H9 (cell line): ENCODE data around the gene CDKN2AIPNL. TPM values are rescaled to one million over a fixed set of nuclear protein-coding genes. Genes with fewer than 3 reads are reported as not detected.
"Not testable (repeated sequence)": the region's sequence is repeated elsewhere in the genome, so short reads cannot be mapped to it uniquely, and the experiment has no call there.

Source experiments
- DNase-seq: peaks from one replicate; pipeline ENCODE4 v3.0.0-alpha.2; 2017
- H2AFZ ChIP-seq: one replicate; pipeline ENCODE4 v1.6.1; 2013; ENCODE audit warnings: mild to moderate bottlenecking, low read length, control low read depth, moderate library complexity
- H2AK5ac ChIP-seq: 2 replicates; pipeline ENCODE4 v1.6.1; 2013; ENCODE audit warnings: low read length, control low read depth, mixed read lengths; ENCODE audit not compliant: insufficient read length
- H2BK120ac ChIP-seq: one replicate; pipeline ENCODE4 v1.6.1; 2013; ENCODE audit warnings: low read depth, mild to moderate bottlenecking, low read length, control low read depth, inconsistent platforms; ENCODE audit not compliant: poor library complexity, severe bottlenecking
- H2BK12ac ChIP-seq: 2 replicates; pipeline ENCODE4 v1.6.1; 2013; ENCODE audit warnings: low read length, control low read depth, mixed read lengths, low read depth; ENCODE audit not compliant: insufficient read length
- H2BK15ac ChIP-seq: 2 replicates; pipeline ENCODE4 v1.6.1; 2013; ENCODE audit warnings: low read depth, low read length, control low read depth
- H2BK20ac ChIP-seq: one replicate; pipeline ENCODE4 v1.6.1; 2013; ENCODE audit warnings: low read depth, mild to moderate bottlenecking, low read length, control low read depth, inconsistent platforms; ENCODE audit not compliant: poor library complexity, severe bottlenecking
- H2BK5ac ChIP-seq: 2 replicates; pipeline ENCODE4 v1.6.1; 2013; ENCODE audit warnings: low read length, control low read depth, mixed read lengths; ENCODE audit not compliant: insufficient read length
- H3K14ac ChIP-seq: 2 replicates; pipeline ENCODE4 v1.6.1; 2013; ENCODE audit warnings: low read length, control low read depth; ENCODE audit not compliant: insufficient read depth
- H3K18ac ChIP-seq: 2 replicates; pipeline ENCODE4 v1.6.1; 2013; ENCODE audit warnings: low read depth, mild to moderate bottlenecking, mixed read lengths, low read length, control low read depth; ENCODE audit not compliant: insufficient read length
- H3K23ac ChIP-seq: 2 replicates; pipeline ENCODE4 v1.6.1; 2013; ENCODE audit warnings: low read length, control low read depth, mixed read lengths, low read depth; ENCODE audit not compliant: insufficient read length
- H3K23me2 ChIP-seq: 2 replicates; pipeline ENCODE4 v1.6.1; 2013; ENCODE audit warnings: low read depth, mild to moderate bottlenecking, mixed read lengths, low read length, control low read depth; ENCODE audit not compliant: insufficient read length, poor library complexity, severe bottlenecking
- H3K27ac ChIP-seq: 2 replicates; pipeline ENCODE4 v1.5.1; 2013; ENCODE audit warnings: low read length, control low read depth, mixed read lengths, low read depth; ENCODE audit not compliant: insufficient read length
- H3K27me3 ChIP-seq: 2 replicates; pipeline ENCODE4 v1.6.1; 2013; ENCODE audit warnings: low read length, control low read depth, inconsistent platforms; ENCODE audit not compliant: insufficient read depth
- H3K4ac ChIP-seq: 2 replicates; pipeline ENCODE4 v1.6.1; 2013; ENCODE audit warnings: low read depth, mild to moderate bottlenecking, control low read depth, inconsistent platforms, low read length, moderate library complexity
- H3K4me1 ChIP-seq: 2 replicates; pipeline ENCODE4 v1.6.1; 2013; ENCODE audit warnings: low read length, control low read depth, inconsistent platforms; ENCODE audit not compliant: insufficient read depth
- H3K4me2 ChIP-seq: 2 replicates; pipeline ENCODE4 v1.6.1; 2013; ENCODE audit warnings: low read length, control low read depth, mixed read lengths; ENCODE audit not compliant: insufficient read length, insufficient read depth
- H3K56ac ChIP-seq: 2 replicates; pipeline ENCODE4 v1.6.1; 2013; ENCODE audit warnings: low read depth, mild to moderate bottlenecking, mixed read lengths, low read length, control low read depth; ENCODE audit not compliant: insufficient read length
- H3K79me1 ChIP-seq: 2 replicates; pipeline ENCODE4 v1.6.1; 2013; ENCODE audit warnings: low read depth, mild to moderate bottlenecking, moderate library complexity, low read length, control low read depth, inconsistent platforms; ENCODE audit not compliant: insufficient read depth, poor library complexity, severe bottlenecking
- H3K79me2 ChIP-seq: 2 replicates; pipeline ENCODE4 v1.6.1; 2013; ENCODE audit warnings: low read length, control low read depth, inconsistent platforms; ENCODE audit not compliant: insufficient read depth
- H3K9ac ChIP-seq: 2 replicates; pipeline ENCODE4 v1.6.1; 2013; ENCODE audit warnings: low read length, control low read depth, mixed read lengths; ENCODE audit not compliant: insufficient read length; ENCODE audit errors: extremely low read depth
- H3K9me3 ChIP-seq: one replicate; pipeline ENCODE4 v1.6.1; 2013; ENCODE audit warnings: low read depth, low read length, inconsistent platforms; ENCODE audit not compliant: control insufficient read depth
- H3T11ph ChIP-seq: one replicate; pipeline ENCODE4 v1.6.1; 2013; ENCODE audit warnings: mild to moderate bottlenecking, low read length, control low read depth, inconsistent platforms
- H4K20me1 ChIP-seq: one replicate; pipeline ENCODE4 v1.6.1; 2013; ENCODE audit not compliant: control insufficient read depth, insufficient read length, insufficient read depth
- H4K5ac ChIP-seq: 2 replicates; pipeline ENCODE4 v1.6.1; 2013; ENCODE audit warnings: low read depth, mild to moderate bottlenecking, mixed read lengths, low read length, control low read depth; ENCODE audit not compliant: insufficient read length
- H4K8ac ChIP-seq: replicated peaks from 2 replicates; pipeline ENCODE4 v1.6.1; 2013; ENCODE audit warnings: low read length, control low read depth, mixed read lengths, low read depth; ENCODE audit not compliant: insufficient read length
- H4K91ac ChIP-seq: 2 replicates; pipeline ENCODE4 v1.6.1; 2013; ENCODE audit warnings: low read depth, mild to moderate bottlenecking, moderate library complexity, mixed read lengths, low read length, control low read depth; ENCODE audit not compliant: insufficient read length
- H3K27ac Mint-ChIP-seq, 3 experiments: 2 replicates in 2 of 3; 3 replicates in 1 of 3; pipeline ENCODE4 v1.8.0; 2020 to 2021; ENCODE audit warnings: mixed read lengths in 3 of 3, mild to moderate bottlenecking in 1 of 3, moderate library complexity in 1 of 3
- H3K27me3 Mint-ChIP-seq: 2 replicates; pipeline ENCODE4 v1.8.0; 2021; ENCODE audit warnings: low read depth, mild to moderate bottlenecking, moderate library complexity, mixed read lengths
- H3K36me3 Mint-ChIP-seq, 3 experiments: 2 replicates in 2 of 3; 3 replicates in 1 of 3; pipeline ENCODE4 v1.8.0; 2020 to 2021; ENCODE audit warnings: low read depth in 3 of 3, mixed read lengths in 3 of 3; ENCODE audit not compliant: insufficient read depth in 1 of 3
- H3K4me1 Mint-ChIP-seq, 2 experiments: 2 replicates each; pipeline ENCODE4 v1.8.0; 2020; ENCODE audit warnings: mixed read lengths in 2 of 2
- H3K4me3 Mint-ChIP-seq, 2 experiments: 2 replicates in 1 of 2; 3 replicates in 1 of 2; pipeline ENCODE4 v1.8.0; 2020 to 2021; ENCODE audit warnings: mild to moderate bottlenecking in 2 of 2, mixed read lengths in 2 of 2, moderate library complexity in 1 of 2
- H3K9me3 Mint-ChIP-seq, 2 experiments: 2 replicates in 1 of 2; 3 replicates in 1 of 2; pipeline ENCODE4 v1.8.0; 2020; ENCODE audit warnings: mild to moderate bottlenecking in 2 of 2, mixed read lengths in 2 of 2, moderate library complexity in 1 of 2
- CTCF ChIP-seq: fragments of 200-600 bp; sonication (generic); conservative IDR thresholded peaks from 3 replicates; pipeline ENCODE4 v1.8.0; 2021; ENCODE audit warnings: antibody characterized with exemption, mild to moderate bottlenecking
- WGBS: extraction: QIAGEN DNeasy Blood & Tissue Kit; methylation state at CpG from one replicate; pipeline ENCODE4 v1.1.7; 2013; ENCODE audit warnings: missing lambda C conversion rate, low lambda C conversion rate, mixed read lengths; ENCODE audit not compliant: insufficient read length; ENCODE audit errors: extremely low coverage; 5-methylcytosine and 5-hydroxymethylcytosine counted together
- total RNA-seq: library from RNA; stranded (reverse); gene quantifications from 2 replicates; pipeline ENCODE4 v1.2.1, GENCODE V29; 2021

CDKN2AIPNL gene
- total RNA-seq, 1 experiment from 2014 or later = 60.0 TPM

GRCh38 chr5:134374232-134374631 lies 37.4 kb downstream of the CDKN2AIPNL start:
- Mint-ChIP-seq H3K9me3 (peaks cover 0 to 2% of the 10 kb centered on the region in 2 experiments; a peak in 2 of 5 replicates), H3K27ac (peak overlapping the region in 1 of 3 experiments; percentile 82; a peak in 1 of 7 replicates), H3K36me3 (peaks cover 9 to 49% (median 33%) of the 10 kb centered on the region in 3 experiments), H3K4me1 (peaks cover 14 to 19% of the 10 kb centered on the region in 2 experiments), H3K27me3 (no peaks in the 10 kb centered on the region), H3K4me3 (no peak overlapping the region)
- no peak overlapping the region for H2BK15ac ChIP-seq
- H3K4ac ChIP-seq = no peak overlapping the region
- H2BK20ac ChIP-seq = no peak overlapping the region
- no peak overlapping the region for H3K14ac ChIP-seq
- H2AK5ac ChIP-seq = no peak overlapping the region
- no peak overlapping the region for H4K91ac ChIP-seq
- H3K9me3 ChIP-seq = no peaks in the 10 kb centered on the region
- no peak overlapping the region for H2BK5ac ChIP-seq
- no peak overlapping the region for H3T11ph ChIP-seq
- peaks cover 3% of the 10 kb centered on the region for H3K23me2 ChIP-seq
- WGBS = no CpG with 5 or more reads among the region's 3 CpGs
- peaks cover 14% of the 10 kb centered on the region for H3K79me2 ChIP-seq
- peak overlapping the region; percentile 30 for H3K9ac ChIP-seq
- no peak overlapping the region for H3K4me2 ChIP-seq
- TF ChIP-seq CTCF = peak; percentile 39; the same call in 2 of the 3 replicates
- H2AFZ ChIP-seq = no peak overlapping the region
- no peak overlapping the region for H3K56ac ChIP-seq
- H3K18ac ChIP-seq = no peak overlapping the region
- no peak overlapping the region for H2BK120ac ChIP-seq
- H4K5ac ChIP-seq = no peak overlapping the region
- no peaks in the 10 kb centered on the region for H4K20me1 ChIP-seq
- H3K27me3 ChIP-seq = no peaks in the 10 kb centered on the region
- H3K79me1 ChIP-seq = peaks cover 2% of the 10 kb centered on the region
- DNase-seq = no peak
- H2BK12ac ChIP-seq = no peak overlapping the region
- H3K27ac ChIP-seq = no peak overlapping the region
- no peaks in the 10 kb centered on the region for H3K4me1 ChIP-seq
- H4K8ac ChIP-seq = no peak overlapping the region
- no peak overlapping the region for H3K23ac ChIP-seq

- H3K4me1 ChIP-seq, H2BK5ac ChIP-seq, H3K9me3 ChIP-seq, H3K14ac ChIP-seq, H3K23me2 ChIP-seq, H3K27me3 ChIP-seq, H3K79me1 ChIP-seq, H2AK5ac ChIP-seq, H3K18ac ChIP-seq, H3K27ac Mint-ChIP-seq, H2AFZ ChIP-seq, H2BK120ac ChIP-seq, H3K23ac ChIP-seq, H3T11ph ChIP-seq, H3K56ac ChIP-seq, H3K4me2 ChIP-seq, H3K4ac ChIP-seq, H3K27ac ChIP-seq, H3K27me3 Mint-ChIP-seq, H2BK12ac ChIP-seq, H3K9ac ChIP-seq, H4K91ac ChIP-seq, H4K8ac ChIP-seq, H2BK20ac ChIP-seq, H4K5ac ChIP-seq, DNase-seq, H3K9me3 Mint-ChIP-seq, H4K20me1 ChIP-seq, H2BK15ac ChIP-seq: not testable (repeated sequence)
- H3K79me2 ChIP-seq = peaks cover 14% of the 10 kb centered on the region
- peaks cover 14 to 19% of the 10 kb centered on the region in 2 experiments for H3K4me1 Mint-ChIP-seq
- no CpG with 5 or more reads among the region's 5 CpGs for WGBS
- peak overlapping the region in 1 of 2 experiments; percentile 35; a peak in 1 of 5 replicates for H3K4me3 Mint-ChIP-seq
- H3K36me3 Mint-ChIP-seq = peaks cover 9 to 44% (median 29%) of the 10 kb centered on the region in 3 experiments
Measured at GRCh38 chr5:134373633-134374032, 38.0 kb downstream of the CDKN2AIPNL start.
